GM19468 (cell line): ENCODE data around the gene FHOD3.

Source experiments
- ATAC-seq: cut with Tn5 transposase; IDR thresholded peaks from one replicate; pipeline ENCODE4 v1.9.1; 2021; ENCODE audit warnings: mild to moderate bottlenecking, moderate library complexity, moderate number of reproducible peaks; ENCODE audit not compliant: unreplicated experiment; ENCODE audit errors: extremely low read depth

FHOD3 gene

GRCh38 chr18:36316246-36316645 is 18.7 kb downstream of the FHOD3 start:
- ATAC-seq, result no peak

GRCh38 chr18:36321658-36322407 is 24.3 kb downstream of the FHOD3 start:
- no peak for ATAC-seq

DNA sequence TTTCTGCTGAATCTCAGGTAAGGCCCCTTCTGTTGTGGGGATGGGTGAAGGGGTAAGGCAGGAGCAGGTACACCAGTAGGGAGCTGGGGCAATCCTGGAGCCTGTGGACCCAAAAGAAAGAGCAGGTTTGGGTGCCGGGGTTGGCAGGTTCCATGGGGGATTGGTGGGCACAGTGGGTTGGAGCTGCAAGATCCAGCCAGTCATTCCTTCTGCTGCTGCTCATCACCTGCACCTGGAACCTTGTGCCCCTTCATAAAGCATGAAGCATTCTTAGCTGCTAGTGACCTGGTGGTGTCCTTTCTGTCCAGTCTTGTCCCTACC is 24.9 kb downstream of the FHOD3 start:
- ATAC-seq, result no peak

DNA sequence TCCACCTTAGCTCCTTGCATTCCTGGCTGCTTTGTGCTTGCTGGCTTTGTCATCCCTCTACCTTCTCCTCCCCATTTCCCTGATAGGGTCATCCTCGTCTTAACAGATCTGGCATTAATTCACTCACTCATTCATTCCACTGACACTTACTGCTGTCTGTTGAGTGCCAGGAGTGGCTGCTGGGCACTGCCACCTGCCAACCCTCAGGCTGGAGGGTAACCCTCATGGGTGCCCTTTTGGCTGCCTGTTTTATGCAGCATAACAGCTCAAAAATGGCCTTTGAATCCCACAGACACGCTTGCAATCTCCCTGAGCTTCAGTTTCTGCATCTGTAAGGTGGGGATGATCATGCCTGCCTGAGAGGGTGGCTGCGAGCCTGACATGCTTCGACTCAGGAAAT is 25.2 kb downstream of the FHOD3 start:
- ATAC-seq, result no peak

DNA sequence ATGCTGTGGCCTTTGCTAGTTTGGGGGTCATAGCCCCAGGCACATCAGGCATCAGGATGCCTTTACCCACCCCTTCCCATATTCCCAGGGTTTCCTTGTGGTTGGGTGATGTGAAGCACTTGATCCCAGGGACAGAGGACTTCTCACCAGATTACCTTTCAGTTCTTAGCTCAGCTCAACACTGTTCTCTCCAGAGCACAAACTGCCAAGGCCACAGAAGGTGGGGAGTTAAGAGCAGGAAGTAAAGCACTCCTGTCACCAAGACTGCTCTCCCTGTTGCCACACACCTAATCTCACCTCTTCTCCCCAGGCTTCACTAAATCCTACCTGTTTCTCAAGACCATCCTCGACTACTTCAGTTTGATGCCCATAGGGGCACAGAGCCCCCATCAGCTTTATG is 25.9 kb downstream of the FHOD3 start:
- ATAC-seq, result no peak

DNA sequence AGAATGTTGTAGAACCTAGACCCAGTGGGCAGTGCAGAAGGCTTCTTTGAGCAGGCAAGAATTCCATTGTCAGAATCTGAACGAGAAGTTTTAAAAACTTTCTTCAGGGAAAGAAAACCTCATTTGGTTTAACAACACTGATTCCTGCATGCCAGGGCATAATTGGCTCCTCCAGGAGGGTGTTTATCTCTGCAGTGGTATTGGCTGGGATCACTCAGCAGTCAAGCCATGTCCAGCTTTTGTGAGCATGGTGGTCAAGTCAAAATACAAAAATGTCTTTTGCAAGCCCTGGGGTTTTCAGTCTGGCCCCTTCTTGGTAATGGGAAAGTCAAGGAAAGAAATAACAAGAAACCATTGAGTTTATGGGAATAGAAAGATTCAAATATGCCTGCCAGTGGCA is 28.3 kb downstream of the FHOD3 start:
- ATAC-seq, result no peak

- ATAC-seq, result no peak
Observed at GRCh38 chr18:36326771-36327170, 29.3 kb downstream of the FHOD3 start.

DNA sequence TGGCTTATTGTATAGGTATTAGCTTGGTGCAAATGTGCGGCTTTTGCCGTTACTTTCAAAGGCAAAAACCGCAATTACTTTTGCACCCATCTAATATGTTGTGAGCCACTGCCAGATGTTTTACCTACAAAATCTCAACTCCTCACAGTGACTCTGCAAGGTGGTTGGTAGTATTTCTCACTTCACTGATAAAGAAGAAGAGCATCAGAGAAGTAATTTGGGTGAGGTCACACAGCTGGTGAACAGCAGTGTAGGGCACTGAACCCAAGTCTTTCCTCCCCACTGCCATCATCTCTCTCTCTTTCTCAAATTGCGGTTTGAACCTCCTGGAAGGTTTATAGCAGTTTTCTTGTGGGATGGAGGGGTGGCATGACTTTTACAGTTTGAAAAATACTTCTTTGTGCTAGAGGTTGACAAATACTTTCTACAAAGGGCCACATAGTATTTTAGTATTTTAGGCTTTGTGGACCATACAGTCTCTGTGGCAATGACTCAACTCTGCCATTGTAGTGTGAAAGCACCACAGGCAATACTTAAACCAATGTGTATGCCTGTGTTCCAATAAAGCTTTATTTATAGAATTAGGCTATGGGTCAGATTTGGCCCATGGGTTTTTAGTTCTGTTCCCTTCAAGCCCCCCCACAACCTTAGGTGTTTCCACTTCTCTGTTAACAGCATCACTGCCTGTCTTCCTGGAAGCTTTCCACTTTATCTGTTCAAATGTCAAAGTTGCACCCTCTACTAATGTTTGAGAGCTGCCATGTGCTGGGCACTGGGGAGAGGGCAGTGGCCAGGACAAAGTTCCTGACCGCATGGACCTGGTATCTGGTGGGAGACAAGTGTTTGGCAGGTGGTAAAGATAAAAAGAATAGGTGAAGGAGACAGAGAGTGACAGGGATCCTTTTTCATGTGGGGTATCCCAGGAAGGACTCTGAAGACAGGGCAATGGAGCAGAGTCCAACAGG is 30.1 kb downstream of the FHOD3 start:
- ATAC-seq, result no peak

DNA sequence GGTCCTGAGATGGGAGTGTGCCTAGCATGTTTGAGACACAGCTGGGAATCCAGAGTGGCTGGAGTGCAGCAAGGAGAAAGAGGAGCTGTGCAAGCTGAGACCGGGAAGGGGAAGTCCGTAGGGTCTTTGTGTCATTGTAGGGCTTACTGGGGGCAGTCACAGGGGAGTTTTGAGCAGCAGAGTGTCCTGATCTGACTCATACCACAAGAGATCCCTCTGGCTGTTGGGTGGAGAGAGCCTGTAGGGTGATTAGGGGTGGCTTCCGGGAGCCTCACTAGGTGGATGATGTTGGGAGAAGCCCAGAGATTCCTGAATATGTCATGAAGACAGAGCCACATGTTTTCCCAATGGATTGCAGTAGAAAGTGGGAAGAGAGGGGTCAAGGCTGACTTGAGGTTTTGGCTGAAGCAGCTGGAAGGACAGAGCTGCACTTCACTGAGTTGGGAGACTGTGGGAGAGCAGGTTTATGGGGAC is 30.9 kb downstream of the FHOD3 start:
- no peak for ATAC-seq

- ATAC-seq, result no peak
Observed at GRCh38 chr18:36328916-36329315, 31.4 kb downstream of the FHOD3 start.

DNA sequence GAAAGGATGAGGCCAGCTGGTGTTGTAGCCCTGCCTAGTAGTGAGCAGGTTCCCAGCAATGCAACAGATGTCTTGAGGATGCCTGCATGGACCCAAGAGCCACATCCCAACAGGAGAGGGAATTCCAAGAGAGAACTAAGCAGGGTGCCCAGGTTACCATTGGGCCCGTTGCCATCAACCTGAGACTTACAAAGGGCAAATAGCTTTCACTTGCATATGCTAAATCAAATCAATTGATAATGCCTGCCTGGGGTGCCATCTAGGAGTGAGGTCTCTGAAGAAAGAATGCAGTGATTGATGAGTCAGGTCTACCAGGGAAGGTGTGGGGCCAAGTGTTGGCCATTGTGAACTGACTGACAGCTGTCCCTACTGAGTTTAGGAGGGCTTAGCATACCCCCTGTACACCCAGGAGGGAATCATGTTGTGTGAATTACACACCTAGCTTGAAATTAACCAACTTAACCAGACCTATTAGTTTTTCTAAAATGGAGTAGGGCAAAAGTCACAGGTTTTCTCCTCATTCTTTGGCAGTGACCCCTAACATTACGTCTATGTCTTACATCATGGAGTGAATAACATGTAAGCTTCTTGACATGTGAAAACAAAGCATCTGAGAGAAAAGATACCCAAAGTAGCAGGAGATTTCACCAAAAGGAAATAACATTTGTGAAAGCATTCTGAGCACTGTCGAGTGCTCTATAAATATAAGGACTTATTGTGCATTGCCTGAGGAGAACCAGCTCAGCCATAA is 32.3 kb downstream of the FHOD3 start:
- ATAC-seq, result no peak

DNA sequence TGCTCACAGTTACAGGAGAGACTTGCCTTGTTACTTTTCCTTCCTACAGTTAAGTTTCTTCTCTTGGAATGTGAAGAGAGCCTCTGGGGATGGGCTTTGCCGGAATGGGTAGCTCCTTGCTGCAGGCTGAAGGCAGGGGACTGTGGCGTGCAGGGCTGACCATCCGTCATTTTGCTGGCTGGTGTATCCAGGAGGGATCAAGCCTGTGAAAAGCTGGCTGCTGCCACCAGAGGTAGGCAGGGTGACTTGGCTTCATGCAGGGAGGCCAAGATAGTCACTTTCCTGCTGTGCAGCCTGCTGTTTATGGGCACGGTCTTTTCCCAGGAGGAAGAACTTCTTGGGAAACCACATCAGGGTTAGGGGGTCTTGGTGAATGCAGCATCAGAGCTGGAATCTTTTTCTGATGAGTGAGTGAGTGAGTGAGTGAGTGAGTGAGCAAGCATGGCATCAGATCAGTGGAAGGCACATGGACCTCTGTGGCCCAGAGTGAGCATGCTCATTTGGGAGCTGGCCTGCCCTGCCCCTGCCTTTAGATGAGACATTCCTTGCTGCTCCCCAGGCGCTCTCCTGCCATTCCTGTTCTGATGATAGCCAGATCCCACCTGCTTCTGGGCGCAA is 33.0 kb downstream of the FHOD3 start:
- no peak for ATAC-seq

DNA sequence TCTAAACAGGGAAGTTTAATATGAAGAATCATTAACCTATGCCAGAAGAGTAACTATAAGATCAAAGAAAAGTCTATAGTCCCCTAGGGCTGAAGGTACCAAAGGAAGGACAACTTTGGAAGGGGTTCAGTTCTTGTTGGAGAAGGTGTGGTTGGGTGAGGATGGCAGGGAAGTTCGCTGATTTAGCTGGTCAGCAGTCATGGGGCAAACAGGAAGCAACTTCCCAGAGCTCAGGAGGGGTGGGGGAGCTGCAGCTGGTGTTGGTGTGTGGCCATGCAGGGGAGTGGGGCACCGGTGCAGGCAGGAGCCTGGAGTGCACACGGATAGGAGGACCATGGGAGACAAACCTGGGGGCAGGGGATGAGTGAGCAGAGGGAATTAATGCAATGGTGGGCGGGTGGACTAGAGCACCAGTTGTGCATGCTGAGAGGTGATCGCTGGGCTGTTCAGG is 34.0 kb downstream of the FHOD3 start:
- ATAC-seq, result no peak

DNA sequence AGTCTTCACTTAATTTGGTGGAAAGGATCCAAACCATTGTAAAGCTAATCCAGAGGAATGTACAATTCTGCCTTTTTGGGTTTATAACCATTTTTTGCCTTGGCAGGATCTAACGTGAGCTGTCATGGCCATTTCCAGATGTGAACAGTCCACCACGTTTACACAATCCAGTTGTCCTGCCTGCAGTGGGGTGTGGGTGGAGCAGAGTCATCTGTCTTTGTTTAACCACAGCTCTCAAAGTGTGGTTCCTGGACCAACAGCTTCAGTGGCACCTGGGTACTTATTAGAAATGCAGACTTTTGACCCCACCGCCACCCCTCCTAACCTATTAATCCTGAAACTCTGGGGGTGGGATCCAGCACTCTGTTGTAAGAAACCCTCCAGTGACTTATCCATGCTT is 35.9 kb downstream of the FHOD3 start:
- no peak for ATAC-seq

DNA sequence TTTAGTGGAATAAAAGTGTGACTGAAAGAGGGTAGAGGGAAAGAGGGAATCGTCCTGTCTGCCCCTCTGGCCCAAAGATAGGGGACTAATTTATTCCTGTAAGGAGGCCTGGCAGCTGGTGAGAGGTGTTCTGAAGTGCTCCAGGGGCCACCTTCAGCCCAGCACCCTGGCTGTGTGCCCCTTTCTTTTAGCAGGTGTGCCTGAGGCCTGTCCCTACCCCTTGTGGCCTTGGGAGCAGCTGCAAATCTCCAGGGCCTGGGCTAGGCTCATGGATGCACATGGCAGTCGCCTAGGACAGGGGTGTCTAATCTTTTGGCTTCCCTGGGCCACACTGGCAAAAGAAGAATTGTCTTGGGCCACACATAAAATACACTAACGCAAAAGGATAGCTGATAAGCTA is 37.3 kb downstream of the FHOD3 start:
- ATAC-seq, result no peak

DNA sequence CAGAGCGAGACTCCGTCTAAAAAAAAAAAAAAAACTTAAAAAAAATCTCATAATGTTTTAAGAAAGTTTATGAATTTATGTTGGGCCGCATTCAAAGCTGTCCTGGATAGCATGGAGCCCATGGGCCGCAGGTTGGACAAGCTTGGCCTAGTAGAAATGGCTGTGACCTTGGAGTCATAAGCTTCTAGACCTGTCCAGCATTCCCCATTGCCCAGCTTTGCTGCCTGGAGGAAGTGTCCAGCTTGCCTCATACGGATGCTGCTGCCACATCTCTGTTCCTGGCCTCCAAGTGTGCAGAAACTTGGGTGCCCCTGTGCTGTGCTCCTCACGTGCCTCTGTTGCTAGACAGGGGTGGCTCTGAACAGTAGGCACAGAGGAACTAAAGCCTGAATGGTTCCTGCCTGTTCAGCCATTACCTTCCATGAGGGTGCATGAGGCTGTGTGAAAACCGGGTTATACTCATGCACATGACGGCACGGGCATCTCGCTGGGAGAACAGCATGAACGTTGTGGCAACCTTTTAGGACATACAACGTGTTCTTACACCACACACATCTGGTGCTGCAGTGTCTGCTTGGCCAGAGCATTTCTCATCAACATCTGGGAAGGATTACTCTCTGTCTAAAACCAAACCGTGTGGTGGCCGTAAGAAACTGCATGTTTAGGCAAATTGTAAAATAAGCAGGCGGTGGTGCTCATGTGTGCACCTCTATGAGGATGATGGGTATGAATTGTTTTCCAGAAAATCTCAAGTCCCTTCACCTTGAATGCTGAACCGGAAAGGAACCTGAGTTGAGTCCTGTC is 38.2 kb downstream of the FHOD3 start:
- ATAC-seq, result no peak

- no peak for ATAC-seq
Observed at GRCh38 chr18:36337679-36338402, 40.3 kb downstream of the FHOD3 start.

- ATAC-seq, result no peak
Observed at GRCh38 chr18:36338403-36338933, 41.0 kb downstream of the FHOD3 start.

DNA sequence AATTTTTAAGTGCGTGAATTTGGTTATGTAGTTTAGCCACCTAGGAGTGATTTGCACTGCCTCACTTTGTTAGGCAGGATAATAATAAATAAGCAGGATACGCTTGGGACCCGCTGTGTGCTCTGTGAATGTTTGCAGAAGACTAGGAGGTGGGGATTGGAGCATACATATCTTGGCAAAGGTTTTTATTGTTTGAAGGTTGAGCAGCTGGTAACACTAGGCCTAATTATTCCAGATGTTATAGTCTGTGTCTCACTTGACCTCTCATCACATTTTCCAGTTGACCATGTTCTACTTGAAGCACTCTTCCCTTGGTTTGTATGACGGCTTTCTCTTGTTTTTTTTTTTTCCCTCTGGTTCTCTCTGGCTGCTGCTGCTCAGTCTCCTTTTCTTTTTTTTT is 42.7 kb downstream of the FHOD3 start:
- ATAC-seq, result no peak
